Left cardiac atrium (tissue), 4 donors: ENCODE data around the gene MID1. TPM values are rescaled to one million over a fixed set of nuclear protein-coding genes. Genes with fewer than 3 reads are reported as not detected.
"Not testable (repeated sequence)": the region's sequence is repeated elsewhere in the genome, so short reads cannot be mapped to it uniquely, and the experiment has no call there.

ENCODE experiments used
- ATAC-seq, 2 donors: fragments of 200-7000 bp; cut with Tn5 transposase; one replicate each; pipeline ENCODE4 v1.9.1; 2020; ENCODE audit warnings: mild to moderate bottlenecking in 2 of 2, moderate library complexity in 2 of 2
- DNase-seq: peaks from one replicate; pipeline ENCODE4 v3.0.0-alpha.2; 2020
- intact Hi-C, 2 donors: fragments of 100-400 bp; cut with DNase I; formaldehyde crosslinking; loops; one replicate each; pipeline versions ENCODE4 v1.14.1 to v1.15.1; 2022 to 2023
- total RNA-seq, 2 donors: library from RNA; stranded (reverse); fragmentation: NEBNext Ultra II Directional; extraction: Animal tissue kit (Norgen Biotek cat#: 25700); gene quantifications; one replicate each; pipeline ENCODE4 v1.2.1, GENCODE V29; 2021
- donor health status: DM: no; HTN: yes; CAD: no.
- donor health status: DM: no; HTN: yes; CAD: no; lungs with severe emphysema.
- donor health status: DM: yes; HTN: yes; CAD: no.
- donor health status: Dilated cardiomyopathy.

The MID1 gene
- total RNA-seq, 2 donors from 2014 or later = 11.0 to 25.5 TPM

- intact Hi-C loops = no loop called here
- no peak for ATAC-seq
Observed at GRCh38 chrX:10589098-10589497, 31.3 kb downstream of the MID1 start.

GRCh38 chrX:10584882-10585281 is 35.5 kb downstream of the MID1 start:
- DNase-seq, intact Hi-C loops, ATAC-seq: not testable (repeated sequence)

More at GRCh38 chrX:10589098-10589497, 31.3 kb downstream of the MID1 start:
- no peak for DNase-seq

GRCh38 chrX:10582945-10583344 is 37.4 kb downstream of the MID1 start:
- DNase-seq (no peak), ATAC-seq (no peak)
- intact Hi-C loops = no loop called here

- no peak for DNase-seq
- intact Hi-C loops = no loop called here
- ATAC-seq = peak; percentile 23 to 91
Observed at GRCh38 chrX:10582215-10582733, 38.1 kb downstream of the MID1 start.

GRCh38 chrX:10579112-10580011 is 41.0 kb downstream of the MID1 start:
- intact Hi-C loops = no loop called here
- no peak for DNase-seq
- ATAC-seq = no peak

- ATAC-seq (no peak), DNase-seq (no peak)
- intact Hi-C loops = no loop called here
Observed at GRCh38 chrX:10578527-10578926, 41.9 kb downstream of the MID1 start.

GRCh38 chrX:10577853-10578252 is 42.5 kb downstream of the MID1 start:
- intact Hi-C loops = no loop called here
- no peak for DNase-seq
- no peak for ATAC-seq

GRCh38 chrX:10576777-10577447 is 43.5 kb downstream of the MID1 start:
- ATAC-seq = peak; percentile 23 to 33
- intact Hi-C loops = no loop called here
- DNase-seq = peak; percentile 45

- intact Hi-C loops = no loop called here
- no peak for ATAC-seq
Observed at GRCh38 chrX:10576186-10576585, 44.2 kb downstream of the MID1 start.

GRCh38 chrX:10574663-10575062 is 45.7 kb downstream of the MID1 start:
- intact Hi-C loops = no loop called here
- ATAC-seq (no peak), DNase-seq (no peak)

More at GRCh38 chrX:10576186-10576585, 44.2 kb downstream of the MID1 start:
- no peak for DNase-seq

GRCh38 chrX:10571260-10571659 is 49.1 kb downstream of the MID1 start:
- no peak for DNase-seq
- no peak for ATAC-seq
- intact Hi-C loops = no loop called here

- DNase-seq (no peak), ATAC-seq (no peak)
- intact Hi-C loops = no loop called here
Observed at GRCh38 chrX:10570601-10571000, 49.8 kb downstream of the MID1 start.

GRCh38 chrX:10569946-10570345 is 50.4 kb downstream of the MID1 start:
- peak in 1 of 2 donors; percentile 82 for ATAC-seq

GRCh38 chrX:10568428-10568827 is 52.0 kb downstream of the MID1 start:
- intact Hi-C loops = no loop called here
- ATAC-seq (no peak), DNase-seq (no peak)

More at GRCh38 chrX:10569946-10570345, 50.4 kb downstream of the MID1 start:
- DNase-seq = no peak
- intact Hi-C loops = no loop called here

GRCh38 chrX:10567136-10567535 is 53.2 kb downstream of the MID1 start:
- ATAC-seq = no peak
- intact Hi-C loops = no loop called here
- no peak for DNase-seq

GRCh38 chrX:10566716-10567097 is 53.7 kb downstream of the MID1 start:
- intact Hi-C loops = no loop called here
- ATAC-seq (no peak), DNase-seq (no peak)

GRCh38 chrX:10564484-10564883 is 55.9 kb downstream of the MID1 start:
- ATAC-seq = no peak
- DNase-seq = no peak
- intact Hi-C loops = no loop called here

GRCh38 chrX:10557166-10557565 is 63.2 kb downstream of the MID1 start:
- intact Hi-C loops = no loop called here
- DNase-seq = no peak

GRCh38 chrX:10556405-10556804 is 64.0 kb downstream of the MID1 start:
- intact Hi-C loops = no loop called here
- DNase-seq (no peak), ATAC-seq (no peak)

More at GRCh38 chrX:10557166-10557565, 63.2 kb downstream of the MID1 start:
- no peak for ATAC-seq

GRCh38 chrX:10555846-10556245 is 64.5 kb downstream of the MID1 start:
- intact Hi-C loops = no loop called here
- ATAC-seq (no peak), DNase-seq (no peak)
